Cardiac muscle cell (in vitro differentiated cells and primary cell): ENCODE data around the gene KLHL17. TPM values are rescaled to one million over a fixed set of nuclear protein-coding genes. Genes with fewer than 3 reads are reported as not detected.

Experiments
- DNase-seq, 2 donors: peaks; one replicate each; pipeline versions ENCODE4 v3.0.0 to v3.0.0-alpha.2; 2010 to 2017; ENCODE audit warnings: low read depth in 1 of 2, low spot score in 1 of 2
- H3K27ac ChIP-seq: fragments of 200-600 bp; sonication (generic); 2 replicates; pipeline ENCODE4 v1.5.1; 2016
- H3K27me3 ChIP-seq: fragments of 200-600 bp; sonication (generic); 2 replicates; pipeline ENCODE4 v1.6.0; 2016; ENCODE audit warnings: control low read depth
- H3K36me3 ChIP-seq: fragments of 200-600 bp; sonication (generic); 2 replicates; pipeline ENCODE4 v1.5.1; 2016; ENCODE audit warnings: control low read depth
- H3K4me1 ChIP-seq: fragments of 200-600 bp; sonication (generic); 2 replicates; pipeline ENCODE4 v1.8.1; 2017; ENCODE audit warnings: low read depth, mild to moderate bottlenecking, mixed run types
- H3K4me3 ChIP-seq: fragments of 200-600 bp; sonication (generic); 2 replicates; pipeline ENCODE4 v1.5.1; 2016; ENCODE audit warnings: mild to moderate bottlenecking
- H3K9me3 ChIP-seq: fragments of 200-600 bp; sonication (generic); 2 replicates; pipeline ENCODE4 v1.5.1; 2017; ENCODE audit warnings: low read depth, mild to moderate bottlenecking, control low read depth
- polyA plus RNA-seq: library from polyadenylated mRNA; unstranded; fragments of >200 nt; fragmentation: Nextera tagmentation; extraction: Ambion mirVana; gene quantifications from 2 replicates; pipeline ENCODE4 v1.2.1, GENCODE V29; 2016
- total RNA-seq: library from RNA; depleted of rRNA; stranded (reverse); fragments of >200 nt; gene quantifications from 2 replicates; pipeline ENCODE4 v1.2.3, GENCODE V29; 2016
- TF ChIP-seq, protein P1 (sequence below): IDR thresholded peaks from 2 replicates; pipeline ENCODE4 v1.5.1; 2012; ENCODE audit warnings: low read depth, mild to moderate bottlenecking, low read length

Gene KLHL17
- total and polyA plus RNA-seq, 2 experiments from 2014 or later, result 31.5 to 42.9 TPM

- Histone ChIP-seq H3K4me1 (no peaks in the 10 kb centered on the region), H3K36me3 (no peaks in the 10 kb centered on the region), H3K4me3 (no peak overlapping the region), H3K27me3 (peaks cover 95% of the 10 kb centered on the region), H3K27ac (no peak overlapping the region), H3K9me3 (no peaks in the 10 kb centered on the region)
- TF ChIP-seq, protein P1, sequence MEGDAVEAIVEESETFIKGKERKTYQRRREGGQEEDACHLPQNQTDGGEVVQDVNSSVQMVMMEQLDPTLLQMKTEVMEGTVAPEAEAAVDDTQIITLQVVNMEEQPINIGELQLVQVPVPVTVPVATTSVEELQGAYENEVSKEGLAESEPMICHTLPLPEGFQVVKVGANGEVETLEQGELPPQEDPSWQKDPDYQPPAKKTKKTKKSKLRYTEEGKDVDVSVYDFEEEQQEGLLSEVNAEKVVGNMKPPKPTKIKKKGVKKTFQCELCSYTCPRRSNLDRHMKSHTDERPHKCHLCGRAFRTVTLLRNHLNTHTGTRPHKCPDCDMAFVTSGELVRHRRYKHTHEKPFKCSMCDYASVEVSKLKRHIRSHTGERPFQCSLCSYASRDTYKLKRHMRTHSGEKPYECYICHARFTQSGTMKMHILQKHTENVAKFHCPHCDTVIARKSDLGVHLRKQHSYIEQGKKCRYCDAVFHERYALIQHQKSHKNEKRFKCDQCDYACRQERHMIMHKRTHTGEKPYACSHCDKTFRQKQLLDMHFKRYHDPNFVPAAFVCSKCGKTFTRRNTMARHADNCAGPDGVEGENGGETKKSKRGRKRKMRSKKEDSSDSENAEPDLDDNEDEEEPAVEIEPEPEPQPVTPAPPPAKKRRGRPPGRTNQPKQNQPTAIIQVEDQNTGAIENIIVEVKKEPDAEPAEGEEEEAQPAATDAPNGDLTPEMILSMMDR, result no peak
- no peak for DNase-seq
These were observed 10.8 kb downstream of the KLHL17 start for GRCh38 chr1:970973-971730.

- no peak for DNase-seq
- H3K9me3 ChIP-seq, result no peaks in the 10 kb centered on the region
- H3K27ac ChIP-seq, result no peak overlapping the region
- TF ChIP-seq, protein P1, result no peak
- H3K4me3 ChIP-seq, result no peak overlapping the region
- no peaks in the 10 kb centered on the region for H3K36me3 ChIP-seq
- H3K27me3 ChIP-seq, result peaks cover 87% of the 10 kb centered on the region
- no peaks in the 10 kb centered on the region for H3K4me1 ChIP-seq
These were observed 11.5 kb downstream of the KLHL17 start for GRCh38 chr1:971751-972506.

- Histone ChIP-seq H3K4me3 (no peak overlapping the region), H3K4me1 (no peaks in the 10 kb centered on the region), H3K27me3 (peaks cover 78% of the 10 kb centered on the region), H3K9me3 (no peaks in the 10 kb centered on the region), H3K27ac (no peak overlapping the region), H3K36me3 (no peaks in the 10 kb centered on the region)
- TF ChIP-seq, protein P1, result no peak
- DNase-seq, result no peak
These were observed 12.5 kb downstream of the KLHL17 start for GRCh38 chr1:972726-973458.

- Histone ChIP-seq H3K27ac (no peak overlapping the region), H3K4me3 (no peak overlapping the region), H3K36me3 (no peaks in the 10 kb centered on the region), H3K9me3 (no peaks in the 10 kb centered on the region), H3K4me1 (no peaks in the 10 kb centered on the region), H3K27me3 (peaks cover 70% of the 10 kb centered on the region)
- no peak for DNase-seq
- TF ChIP-seq, protein P1, result no peak
These were observed 13.3 kb downstream of the KLHL17 start for GRCh38 chr1:973459-974292.

DNA sequence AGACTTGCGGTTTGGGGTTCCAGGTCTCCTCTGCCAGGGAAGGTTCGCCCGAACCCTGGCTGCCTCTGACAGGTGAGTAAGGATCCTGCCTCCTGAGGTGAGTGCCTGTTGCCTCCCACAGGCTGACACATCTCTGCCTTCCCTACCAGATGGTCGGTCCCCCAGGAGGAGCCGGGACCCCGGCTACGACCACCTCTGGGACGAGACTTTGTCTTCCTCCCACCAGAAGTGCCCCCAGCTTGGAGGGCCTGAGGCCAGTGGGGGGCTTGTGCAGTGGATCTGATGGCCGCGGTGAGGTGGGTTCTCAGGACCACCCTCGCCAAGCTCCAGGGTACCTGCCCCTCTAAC, 13.9 kb downstream of the KLHL17 start:
- TF ChIP-seq, protein P1, result no peak
- Histone ChIP-seq H3K9me3 (no peaks in the 10 kb centered on the region), H3K4me3 (no peak overlapping the region), H3K4me1 (no peaks in the 10 kb centered on the region), H3K27ac (no peak overlapping the region), H3K36me3 (no peaks in the 10 kb centered on the region), H3K27me3 (peaks cover 64% of the 10 kb centered on the region)
- no peak for DNase-seq
